ENCODE results near the gene RBM33.

DNA sequence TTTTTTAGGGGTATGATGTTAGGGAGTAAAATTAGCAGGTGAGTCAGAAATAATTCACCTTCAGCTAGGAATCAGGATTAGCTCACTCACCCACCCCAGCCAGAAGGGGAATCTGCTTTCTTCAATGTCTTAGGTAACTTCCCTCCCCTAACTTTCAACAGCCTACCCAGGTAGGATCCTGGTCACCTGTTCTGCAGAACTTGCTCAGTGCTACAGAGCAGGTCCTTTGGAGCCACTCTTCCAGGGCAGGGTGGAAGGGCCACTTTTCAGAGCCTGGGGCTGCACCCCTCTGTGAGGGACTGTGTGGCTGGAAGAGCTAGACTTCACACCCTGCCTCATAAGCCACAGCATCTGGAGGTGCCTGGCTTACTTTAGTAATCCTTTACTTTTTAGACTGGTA is 109.7 kb downstream of the RBM33 start:
- TF ChIP-seq HDAC2 (IDR thresholded peaks at IDR 0.05) (no peak), CREM (IDR thresholded peaks at IDR 0.05; ENCODE audit: low read depth) (no peak), POLR2A (IDR thresholded peaks at IDR 0.05; ENCODE audit: low read depth, low read length) (no peak), CBX5 (IDR thresholded peaks at IDR 0.05; ENCODE audit: low read depth) (no peak), RFX5 (IDR thresholded peaks at IDR 0.05; ENCODE audit: low read depth, low read length) (no peak), IRF4 (IDR thresholded peaks at IDR 0.05; ENCODE audit: low read depth, low read length) (no peak), FOXK2 (IDR thresholded peaks at IDR 0.05) (no peak)
- TF ChIP-seq, protein P1, sequence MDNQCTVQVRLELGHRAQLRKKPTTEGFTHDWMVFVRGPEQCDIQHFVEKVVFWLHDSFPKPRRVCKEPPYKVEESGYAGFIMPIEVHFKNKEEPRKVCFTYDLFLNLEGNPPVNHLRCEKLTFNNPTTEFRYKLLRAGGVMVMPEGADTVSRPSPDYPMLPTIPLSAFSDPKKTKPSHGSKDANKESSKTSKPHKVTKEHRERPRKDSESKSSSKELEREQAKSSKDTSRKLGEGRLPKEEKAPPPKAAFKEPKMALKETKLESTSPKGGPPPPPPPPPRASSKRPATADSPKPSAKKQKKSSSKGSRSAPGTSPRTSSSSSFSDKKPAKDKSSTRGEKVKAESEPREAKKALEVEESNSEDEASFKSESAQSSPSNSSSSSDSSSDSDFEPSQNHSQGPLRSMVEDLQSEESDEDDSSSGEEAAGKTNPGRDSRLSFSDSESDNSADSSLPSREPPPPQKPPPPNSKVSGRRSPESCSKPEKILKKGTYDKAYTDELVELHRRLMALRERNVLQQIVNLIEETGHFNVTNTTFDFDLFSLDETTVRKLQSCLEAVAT (IDR thresholded peaks at IDR 0.05) = no peak
- TF ChIP-seq, protein P2, sequence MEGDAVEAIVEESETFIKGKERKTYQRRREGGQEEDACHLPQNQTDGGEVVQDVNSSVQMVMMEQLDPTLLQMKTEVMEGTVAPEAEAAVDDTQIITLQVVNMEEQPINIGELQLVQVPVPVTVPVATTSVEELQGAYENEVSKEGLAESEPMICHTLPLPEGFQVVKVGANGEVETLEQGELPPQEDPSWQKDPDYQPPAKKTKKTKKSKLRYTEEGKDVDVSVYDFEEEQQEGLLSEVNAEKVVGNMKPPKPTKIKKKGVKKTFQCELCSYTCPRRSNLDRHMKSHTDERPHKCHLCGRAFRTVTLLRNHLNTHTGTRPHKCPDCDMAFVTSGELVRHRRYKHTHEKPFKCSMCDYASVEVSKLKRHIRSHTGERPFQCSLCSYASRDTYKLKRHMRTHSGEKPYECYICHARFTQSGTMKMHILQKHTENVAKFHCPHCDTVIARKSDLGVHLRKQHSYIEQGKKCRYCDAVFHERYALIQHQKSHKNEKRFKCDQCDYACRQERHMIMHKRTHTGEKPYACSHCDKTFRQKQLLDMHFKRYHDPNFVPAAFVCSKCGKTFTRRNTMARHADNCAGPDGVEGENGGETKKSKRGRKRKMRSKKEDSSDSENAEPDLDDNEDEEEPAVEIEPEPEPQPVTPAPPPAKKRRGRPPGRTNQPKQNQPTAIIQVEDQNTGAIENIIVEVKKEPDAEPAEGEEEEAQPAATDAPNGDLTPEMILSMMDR (IDR thresholded peaks at IDR 0.05 in 2 of 3, conservative IDR thresholded peaks at IDR 0.05 in 1 of 3; ENCODE audit: control insufficient read depth in 2 of 3, extremely low read depth in 1 of 3, insufficient read depth in 1 of 3, low read depth in 3 of 3, low read length in 3 of 3) = no peak
